ENCODE measurements around the gene SLC17A7. TPM values are rescaled to one million over a fixed set of nuclear protein-coding genes. Genes with fewer than 3 reads are reported as not detected.

SLC17A7 gene
- total and polyA plus RNA-seq, 9 donors = 0.15 to 2.5 (median 0.19) TPM; not detected in 2

- TF ChIP-seq CTCF (IDR thresholded peaks at IDR 0.05) (no peak), POLR2A (IDR thresholded peaks at IDR 0.05) (no peak), EP300 (IDR thresholded peaks at IDR 0.05) (no peak)
- no peak for DNase-seq
- Histone ChIP-seq H3K36me3 (no peaks in the 10 kb centered on the region), H3K27ac (no peak overlapping the region), H3K4me1 (ENCODE audit: insufficient read depth) (peaks cover 1% of the 10 kb centered on the region), H3K27me3 (peaks cover 8% of the 10 kb centered on the region), H3K4me3 (no peak overlapping the region), H3K9me3 (no peaks in the 10 kb centered on the region)
- intact Hi-C loops (cut with DNase I) = loop anchor here in 1 of 4 donors (10.0 kb wide), 1 partner anchor 56 kb away; no protein-coding TSS in a partner anchor
- WGBS, 3 donors = 65 to 68% (median 66%) methylated on average over 26 to 28 of the region's 28 CpGs
Observed at GRCh38 chr19:49430678-49431329, 10.5 kb downstream of the SLC17A7 start.

- intact Hi-C loops (cut with DNase I) = loop anchor here in 1 of 4 donors (10.0 kb wide), 1 partner anchor 55 kb away; no protein-coding TSS in a partner anchor
- no peaks in the 10 kb centered on the region for H3K9me3 ChIP-seq
- no peak overlapping the region for H3K27ac ChIP-seq
- TF ChIP-seq CTCF (IDR thresholded peaks at IDR 0.05) = no peak
- TF ChIP-seq POLR2A (IDR thresholded peaks at IDR 0.05) = no peak
- TF ChIP-seq EP300 (IDR thresholded peaks at IDR 0.05) = no peak
- WGBS, 3 donors = 68 to 77% (median 70%) methylated on average over 5 to 9 of the region's 9 CpGs
- no peak for DNase-seq
- peaks cover 1% of the 10 kb centered on the region for H3K4me1 ChIP-seq (ENCODE audit: insufficient read depth)
- no peaks in the 10 kb centered on the region for H3K36me3 ChIP-seq
- H3K27me3 ChIP-seq = peaks cover 8% of the 10 kb centered on the region
- no peak overlapping the region for H3K4me3 ChIP-seq
Observed at GRCh38 chr19:49430172-49430677, 11.1 kb downstream of the SLC17A7 start.

GRCh38 chr19:49428547-49429451 is 12.5 kb downstream of the SLC17A7 start:
- H3K27me3 ChIP-seq = peaks cover 8% of the 10 kb centered on the region
- peaks cover 1% of the 10 kb centered on the region for H3K4me1 ChIP-seq (ENCODE audit: insufficient read depth)
- DNase-seq = no peak
- intact Hi-C loops (cut with DNase I) = no loop called here
- H3K4me3 ChIP-seq = no peak overlapping the region
- no peak overlapping the region for H3K27ac ChIP-seq
- H3K36me3 ChIP-seq = no peaks in the 10 kb centered on the region
- TF ChIP-seq CTCF (IDR thresholded peaks at IDR 0.05) (no peak), POLR2A (IDR thresholded peaks at IDR 0.05) (no peak), EP300 (IDR thresholded peaks at IDR 0.05) (no peak)
- no peaks in the 10 kb centered on the region for H3K9me3 ChIP-seq
- WGBS, 3 donors = 12 to 16% (median 14%) methylated on average over 28 to 29 of the region's 29 CpGs

GRCh38 chr19:49427855-49428546 is 13.3 kb downstream of the SLC17A7 start:
- no peaks in the 10 kb centered on the region for H3K9me3 ChIP-seq
- WGBS, 3 donors = 1 to 2% (median 1%) methylated on average over 40 to 45 of the region's 45 CpGs
- DNase-seq = no peak
- no peak overlapping the region for H3K4me3 ChIP-seq
- peaks cover 1% of the 10 kb centered on the region for H3K4me1 ChIP-seq (ENCODE audit: insufficient read depth)
- H3K27me3 ChIP-seq = peaks cover 13% of the 10 kb centered on the region
- intact Hi-C loops (cut with DNase I) = no loop called here
- H3K36me3 ChIP-seq = no peaks in the 10 kb centered on the region
- TF ChIP-seq POLR2A (IDR thresholded peaks at IDR 0.05) (no peak), EP300 (IDR thresholded peaks at IDR 0.05) (no peak), CTCF (IDR thresholded peaks at IDR 0.05) (no peak)
- no peak overlapping the region for H3K27ac ChIP-seq

Data from ovary (tissue), 9 donors.